Limb (tissue), 2 donors: ENCODE measurements around the gene SIAH3.

Experiments
- DNase-seq, 2 donors: peaks; one replicate each; pipeline ENCODE4 v3.0.0-alpha.2; 2016; ENCODE audit errors: extremely low spot score in 2 of 2

The SIAH3 gene

GRCh38 chr13:45863709-45864590 lies 12.4 kb upstream of the SIAH3 start:
- DNase-seq = peak; percentile 29 to 58

GRCh38 chr13:45861322-45861721 lies 9.8 kb upstream of the SIAH3 start:
- no peak for DNase-seq

- no peak for DNase-seq
Measured at GRCh38 chr13:45860240-45860639, 8.7 kb upstream of the SIAH3 start.

- DNase-seq = peak in 1 of 2 donors; percentile 32
Measured at GRCh38 chr13:45859705-45860104, 8.2 kb upstream of the SIAH3 start.

- no peak for DNase-seq
Measured at GRCh38 chr13:45852494-45852893, 941 bp upstream of the SIAH3 start.

GRCh38 chr13:45851956-45852355 lies 403 bp upstream of the SIAH3 start:
- DNase-seq = no peak

GRCh38 chr13:45850027-45850613 lies 1.4 kb downstream of the SIAH3 start:
- DNase-seq = no peak

GRCh38 chr13:45849408-45849807 lies 2.1 kb downstream of the SIAH3 start:
- no peak for DNase-seq

GRCh38 chr13:45847554-45848224 lies 3.9 kb downstream of the SIAH3 start:
- DNase-seq = peak in 1 of 2 donors; percentile 37

GRCh38 chr13:45846681-45847080 lies 4.9 kb downstream of the SIAH3 start:
- DNase-seq = no peak

- DNase-seq = no peak
Measured at GRCh38 chr13:45838171-45838745, 13.3 kb downstream of the SIAH3 start.

GRCh38 chr13:45837111-45837510 lies 14.4 kb downstream of the SIAH3 start:
- DNase-seq = no peak

- DNase-seq = no peak
Measured at GRCh38 chr13:45834411-45834994, 17.1 kb downstream of the SIAH3 start.

- DNase-seq = no peak
Measured at GRCh38 chr13:45833663-45834375, 17.7 kb downstream of the SIAH3 start.

- no peak for DNase-seq
Measured at GRCh38 chr13:45833242-45833641, 18.3 kb downstream of the SIAH3 start.

GRCh38 chr13:45831851-45832250 lies 19.7 kb downstream of the SIAH3 start:
- no peak for DNase-seq

- no peak for DNase-seq
Measured at GRCh38 chr13:45830121-45830520, 21.4 kb downstream of the SIAH3 start.

- DNase-seq = no peak
Measured at GRCh38 chr13:45828256-45828968, 23.1 kb downstream of the SIAH3 start.

GRCh38 chr13:45827318-45827717 lies 24.2 kb downstream of the SIAH3 start:
- no peak for DNase-seq

- no peak for DNase-seq
Measured at GRCh38 chr13:45826731-45827130, 24.8 kb downstream of the SIAH3 start.

GRCh38 chr13:45825387-45825650 lies 26.2 kb downstream of the SIAH3 start:
- no peak for DNase-seq
